Eye (tissue), 1 donor: Measurements from ENCODE around the gene THADA.
A peak's percentile ranks its signal among the peaks of the same experiment; 100 is the strongest.
"Not testable (repeated sequence)": the region's sequence is repeated elsewhere in the genome, so short reads cannot be mapped to it uniquely, and the experiment has no call there.

Source experiments
- DNase-seq: peaks from one replicate; pipeline ENCODE4 v3.0.0-alpha.2; 2015

The THADA gene, protein sequence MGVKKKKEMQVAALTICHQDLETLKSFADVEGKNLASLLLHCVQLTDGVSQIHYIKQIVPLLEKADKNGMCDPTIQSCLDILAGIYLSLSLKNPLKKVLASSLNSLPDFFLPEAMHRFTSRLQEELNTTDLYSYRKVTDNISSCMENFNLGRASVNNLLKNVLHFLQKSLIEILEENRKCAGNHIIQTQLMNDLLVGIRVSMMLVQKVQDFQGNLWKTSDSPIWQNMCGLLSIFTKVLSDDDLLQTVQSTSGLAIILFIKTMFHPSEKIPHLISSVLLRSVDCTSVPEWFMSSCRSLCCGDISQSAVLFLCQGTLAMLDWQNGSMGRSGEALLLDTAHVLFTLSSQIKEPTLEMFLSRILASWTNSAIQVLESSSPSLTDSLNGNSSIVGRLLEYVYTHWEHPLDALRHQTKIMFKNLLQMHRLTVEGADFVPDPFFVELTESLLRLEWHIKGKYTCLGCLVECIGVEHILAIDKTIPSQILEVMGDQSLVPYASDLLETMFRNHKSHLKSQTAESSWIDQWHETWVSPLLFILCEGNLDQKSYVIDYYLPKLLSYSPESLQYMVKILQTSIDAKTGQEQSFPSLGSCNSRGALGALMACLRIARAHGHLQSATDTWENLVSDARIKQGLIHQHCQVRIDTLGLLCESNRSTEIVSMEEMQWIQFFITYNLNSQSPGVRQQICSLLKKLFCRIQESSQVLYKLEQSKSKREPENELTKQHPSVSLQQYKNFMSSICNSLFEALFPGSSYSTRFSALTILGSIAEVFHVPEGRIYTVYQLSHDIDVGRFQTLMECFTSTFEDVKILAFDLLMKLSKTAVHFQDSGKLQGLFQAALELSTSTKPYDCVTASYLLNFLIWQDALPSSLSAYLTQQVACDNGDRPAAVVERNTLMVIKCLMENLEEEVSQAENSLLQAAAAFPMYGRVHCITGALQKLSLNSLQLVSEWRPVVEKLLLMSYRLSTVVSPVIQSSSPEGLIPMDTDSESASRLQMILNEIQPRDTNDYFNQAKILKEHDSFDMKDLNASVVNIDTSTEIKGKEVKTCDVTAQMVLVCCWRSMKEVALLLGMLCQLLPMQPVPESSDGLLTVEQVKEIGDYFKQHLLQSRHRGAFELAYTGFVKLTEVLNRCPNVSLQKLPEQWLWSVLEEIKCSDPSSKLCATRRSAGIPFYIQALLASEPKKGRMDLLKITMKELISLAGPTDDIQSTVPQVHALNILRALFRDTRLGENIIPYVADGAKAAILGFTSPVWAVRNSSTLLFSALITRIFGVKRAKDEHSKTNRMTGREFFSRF (N-terminal part only)

DNA sequence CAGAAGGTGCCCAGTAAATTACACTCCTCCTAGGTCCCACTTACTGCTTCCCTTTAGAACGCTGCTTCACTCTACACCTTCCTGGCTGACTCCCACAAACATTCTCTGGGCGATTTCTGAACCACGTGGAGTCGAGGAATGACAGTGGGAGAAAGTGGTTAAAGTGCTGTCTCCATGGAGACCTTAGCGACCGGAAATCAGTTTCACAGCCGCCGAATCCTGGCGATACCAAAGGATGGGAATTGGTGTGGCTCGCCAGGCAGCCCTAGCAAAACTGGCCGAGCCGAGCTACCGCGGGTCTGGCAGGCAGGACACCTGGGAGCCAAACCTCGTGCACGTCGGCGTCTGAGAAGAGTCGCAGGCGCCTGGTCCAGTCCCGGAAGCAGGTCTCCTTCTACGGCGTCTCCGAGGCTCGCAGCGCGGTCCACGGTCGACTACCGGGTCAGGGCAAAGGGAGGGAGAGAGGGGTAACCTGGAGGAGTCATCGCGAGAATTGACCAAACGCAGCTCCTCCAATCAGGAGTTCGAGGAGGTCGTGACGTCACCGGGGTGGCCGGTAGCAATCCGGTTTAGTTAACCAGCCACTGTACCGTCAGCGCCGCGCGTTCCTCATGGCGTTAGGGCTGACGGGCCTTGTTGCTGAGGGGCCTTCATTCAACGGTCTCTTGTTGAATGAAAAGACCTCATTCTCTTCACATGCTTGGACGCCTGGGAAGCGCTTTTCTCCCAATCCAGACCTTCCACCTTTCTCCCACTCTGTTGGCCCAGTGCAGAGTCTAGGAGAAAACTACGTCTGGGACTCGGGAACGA, at the start of gene THADA:
Gene THADA, minus strand, starts transcription at position 436 of the 810 bp plus-strand sequence. CDS start 3,646 bp downstream, outside the sequence.
- DNase-seq: peak; percentile 100

DNA sequence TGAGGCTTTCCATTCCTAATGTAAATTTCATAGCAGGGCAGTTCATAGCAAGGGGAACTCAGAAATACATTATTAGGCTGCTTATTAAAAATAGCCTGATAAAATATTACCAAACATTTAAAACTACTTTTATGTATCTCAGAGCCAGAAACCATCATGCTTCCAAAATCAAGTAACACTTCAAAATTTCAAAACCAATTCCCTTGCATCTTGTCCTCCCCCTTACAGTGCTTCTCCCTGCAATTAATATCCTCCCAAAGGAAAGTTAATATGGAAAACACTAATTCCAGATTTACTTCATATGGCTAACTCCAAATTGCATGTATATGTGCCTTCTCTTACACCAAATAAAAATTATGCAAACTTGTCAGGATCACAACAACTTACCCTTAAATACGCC, 47.8 kb upstream of the THADA start:
- no peak for DNase-seq

DNA sequence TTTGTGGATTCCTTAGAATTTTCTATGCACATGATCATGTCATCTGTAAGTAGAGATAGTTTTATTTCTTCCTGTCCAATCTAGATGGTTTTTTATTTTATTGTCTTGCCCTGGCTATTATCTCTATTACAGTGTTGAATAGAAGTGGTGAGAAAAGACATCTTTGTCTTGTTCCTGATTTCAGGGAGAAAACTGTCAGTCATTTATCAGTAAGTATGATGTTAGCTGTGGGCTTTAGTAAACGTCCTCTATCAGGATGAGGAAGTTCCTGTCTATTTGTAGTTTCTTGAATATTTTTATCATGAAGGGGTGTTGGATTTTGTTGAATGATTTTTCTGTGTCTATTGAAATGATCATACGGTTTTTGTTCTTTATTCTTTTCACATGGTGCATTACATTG, 46.5 kb upstream of the THADA start:
- DNase-seq: no peak

DNA sequence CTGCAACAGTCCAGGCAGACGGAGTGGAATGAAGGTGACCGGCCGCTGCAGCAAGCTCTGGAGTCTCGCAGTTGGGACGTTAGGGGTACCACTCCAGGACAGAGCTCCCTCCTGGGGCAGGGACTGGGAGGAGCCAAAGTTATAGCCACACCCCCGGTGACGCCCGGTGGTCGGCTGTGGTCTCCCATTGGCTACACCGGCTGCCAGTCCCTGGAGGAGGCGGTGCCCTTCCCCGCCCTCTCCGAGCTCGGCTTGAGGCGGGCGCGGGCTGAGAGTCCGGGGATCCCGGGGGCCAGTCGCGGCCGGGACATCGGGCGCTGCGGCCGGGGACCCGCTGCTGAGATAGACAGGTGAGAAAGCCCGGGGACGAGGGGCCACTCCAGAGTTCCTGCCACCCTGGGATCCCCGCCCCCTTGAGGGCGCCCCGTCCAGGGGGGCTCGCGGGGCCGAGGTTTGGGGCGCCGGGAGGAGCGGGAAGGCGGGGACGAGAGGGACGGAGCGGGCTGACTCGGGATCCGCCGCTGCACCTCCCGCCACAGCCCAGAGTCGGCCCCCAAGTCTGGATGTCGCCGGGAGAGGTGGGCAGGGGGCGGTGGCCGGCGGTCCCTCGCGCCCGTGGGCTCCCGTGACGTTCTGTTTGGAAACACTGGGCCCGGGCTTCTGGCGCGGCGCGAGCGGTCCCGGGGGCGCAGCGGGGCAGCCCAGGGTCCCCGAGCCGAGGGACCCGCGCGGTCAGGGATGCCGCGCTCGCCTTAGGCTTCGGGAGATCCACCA, 41.4 kb upstream of the THADA start, which contains the start of gene PLEKHH2:
Gene PLEKHH2, plus strand, starts transcription at position 231 of the 774 bp plus-strand sequence. CDS start 7,414 bp downstream, outside the sequence.
- peak; percentile 96 for DNase-seq

DNA sequence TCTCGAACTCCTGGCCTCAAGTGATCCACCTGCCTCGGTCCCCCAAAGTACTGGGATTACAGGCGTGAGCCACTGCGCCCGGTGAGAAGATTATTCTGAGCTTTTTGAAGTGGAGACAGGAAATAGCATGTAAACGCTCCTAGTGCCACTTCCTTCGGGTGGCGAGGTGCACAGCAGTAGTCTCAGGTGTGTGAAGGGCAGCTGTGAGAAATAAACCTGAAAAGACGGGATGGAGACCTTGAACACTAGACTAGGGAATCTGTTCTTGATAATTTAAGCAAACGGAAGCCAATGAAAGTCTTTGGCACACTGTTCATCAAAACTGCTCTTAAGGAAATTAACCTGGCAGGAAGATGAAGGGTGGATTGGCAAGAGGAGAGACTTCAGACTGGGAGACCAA, 40.8 kb upstream of the THADA start:
- no peak for DNase-seq

DNA sequence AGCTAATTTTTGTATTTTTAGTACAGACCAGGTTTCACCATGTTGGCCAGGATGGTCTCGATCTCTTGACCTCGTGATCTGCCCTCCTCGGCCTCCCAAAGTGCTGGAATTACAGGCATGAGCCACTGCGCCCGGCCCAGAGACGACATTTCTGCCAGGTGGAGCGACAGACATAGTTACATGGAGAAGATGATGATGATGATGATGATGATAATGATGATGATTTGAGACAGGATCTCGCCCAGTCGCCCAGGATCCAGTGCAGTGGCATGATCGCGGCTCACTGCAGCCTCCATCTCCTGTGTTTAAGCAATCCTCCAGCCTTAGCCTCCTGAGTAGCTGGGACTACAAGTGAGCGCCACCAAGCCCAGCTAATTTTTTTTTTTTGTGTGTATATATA, 40.3 kb upstream of the THADA start:
- DNase-seq: not testable (repeated sequence)

DNA sequence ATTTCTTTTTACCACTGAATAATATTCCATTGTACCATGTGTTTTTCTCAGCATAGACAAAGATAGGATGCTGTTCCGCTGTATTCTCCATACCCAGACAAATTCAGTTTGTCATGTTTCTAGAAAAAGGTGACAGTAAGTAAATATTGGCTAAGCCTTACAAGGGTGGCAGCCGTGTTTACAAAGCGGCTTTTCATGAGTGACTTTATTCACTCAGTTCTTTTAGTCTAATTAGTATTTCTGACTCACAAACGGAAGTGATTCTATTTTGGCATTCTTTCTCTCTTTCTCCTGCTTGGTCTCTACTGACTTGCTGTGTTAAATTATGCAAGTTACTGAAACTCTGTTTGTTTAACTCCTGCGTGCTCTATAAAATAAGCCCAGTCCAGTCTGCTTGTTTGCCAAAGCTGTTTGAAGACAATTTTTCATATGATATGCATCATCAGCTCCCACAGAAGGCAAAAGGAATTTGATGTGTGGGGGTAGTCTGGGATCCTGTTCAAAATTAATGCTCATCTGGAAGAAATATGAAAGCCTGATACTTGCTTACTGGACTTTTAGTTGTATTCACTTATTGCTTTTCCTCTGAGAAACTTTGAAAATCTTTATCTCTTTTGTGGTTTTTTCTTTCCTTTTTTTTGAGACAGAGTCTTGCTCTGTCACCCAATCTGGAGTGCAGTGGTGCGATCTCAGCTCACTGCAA, 38.9 kb upstream of the THADA start:
- peak; percentile 52 for DNase-seq

DNA sequence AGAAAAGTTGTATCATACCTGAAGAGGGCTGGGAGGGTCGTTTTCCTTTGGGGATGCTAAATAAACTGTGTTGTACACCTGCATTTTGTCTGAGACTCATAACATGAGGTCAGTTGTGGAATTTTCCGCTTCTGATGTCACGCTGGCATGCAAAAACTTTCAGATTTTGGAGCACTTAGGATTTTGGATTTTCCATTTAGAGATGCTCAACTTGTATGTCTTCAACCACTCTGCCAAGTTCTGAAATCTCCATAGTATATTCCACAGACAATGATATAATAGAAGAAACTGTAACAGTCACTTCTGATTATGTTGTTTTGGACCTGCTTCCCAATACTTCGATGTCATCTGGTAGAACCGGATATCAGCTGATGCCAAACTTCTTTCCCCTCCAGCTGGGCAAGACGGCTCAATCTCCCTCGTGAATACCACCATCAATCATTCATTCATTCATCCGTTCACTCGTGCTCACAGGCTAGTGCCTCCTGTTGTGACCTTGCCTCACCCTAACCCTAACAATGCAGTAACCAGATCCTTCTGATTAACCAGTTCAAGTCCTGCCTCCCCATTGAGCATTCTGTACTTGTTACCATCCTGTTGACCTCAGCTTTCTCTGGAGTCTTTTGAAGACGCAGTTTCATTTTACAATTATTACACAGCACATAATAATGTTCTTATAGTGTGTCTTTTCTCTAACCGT, 35.9 kb upstream of the THADA start:
- no peak for DNase-seq

DNA sequence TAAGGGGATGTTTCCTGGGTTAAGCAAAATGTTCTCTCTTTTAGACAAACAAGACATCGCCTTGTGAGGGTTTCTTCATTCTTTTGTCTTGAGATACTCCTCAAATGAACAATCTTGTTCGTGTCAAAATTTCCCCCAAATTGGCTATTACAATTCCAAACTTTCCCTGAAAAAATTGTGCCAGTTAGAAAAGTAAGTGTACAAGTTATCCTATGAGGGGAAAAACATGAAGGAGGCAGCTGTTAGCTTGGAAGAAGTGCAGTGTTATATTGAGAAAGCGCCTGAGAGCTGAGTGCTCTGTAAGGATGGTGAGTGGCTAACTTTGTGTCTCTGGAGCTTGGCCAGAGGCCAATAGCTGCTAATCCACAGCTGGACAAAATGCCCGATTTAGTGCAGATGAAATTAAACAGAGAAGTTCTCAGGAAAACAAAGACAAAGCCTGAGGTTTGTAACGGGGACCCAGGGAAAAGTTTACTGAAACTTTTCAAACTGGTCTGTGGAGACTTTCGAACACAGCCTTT, 27.2 kb upstream of the THADA start:
- DNase-seq: peak; percentile 68

DNA sequence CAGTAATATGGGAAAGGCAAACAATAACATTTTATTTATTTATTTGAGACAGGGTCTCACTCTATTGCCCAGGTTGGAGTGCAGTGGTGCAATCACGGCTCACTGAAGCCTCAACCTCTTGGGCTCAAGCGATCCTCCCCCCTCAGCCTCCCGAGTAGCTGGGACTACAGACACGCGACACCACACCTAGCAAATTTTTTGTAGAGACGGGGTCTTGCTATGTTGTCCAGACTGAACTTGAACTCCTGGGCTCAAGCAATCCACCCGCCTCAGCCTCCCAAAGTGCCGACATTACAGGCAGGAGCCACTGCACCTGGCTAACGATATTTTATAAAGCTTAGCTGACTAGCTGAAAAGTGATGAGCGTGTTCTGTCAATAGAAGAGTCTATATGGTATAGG, 23.7 kb upstream of the THADA start:
- no peak for DNase-seq

DNA sequence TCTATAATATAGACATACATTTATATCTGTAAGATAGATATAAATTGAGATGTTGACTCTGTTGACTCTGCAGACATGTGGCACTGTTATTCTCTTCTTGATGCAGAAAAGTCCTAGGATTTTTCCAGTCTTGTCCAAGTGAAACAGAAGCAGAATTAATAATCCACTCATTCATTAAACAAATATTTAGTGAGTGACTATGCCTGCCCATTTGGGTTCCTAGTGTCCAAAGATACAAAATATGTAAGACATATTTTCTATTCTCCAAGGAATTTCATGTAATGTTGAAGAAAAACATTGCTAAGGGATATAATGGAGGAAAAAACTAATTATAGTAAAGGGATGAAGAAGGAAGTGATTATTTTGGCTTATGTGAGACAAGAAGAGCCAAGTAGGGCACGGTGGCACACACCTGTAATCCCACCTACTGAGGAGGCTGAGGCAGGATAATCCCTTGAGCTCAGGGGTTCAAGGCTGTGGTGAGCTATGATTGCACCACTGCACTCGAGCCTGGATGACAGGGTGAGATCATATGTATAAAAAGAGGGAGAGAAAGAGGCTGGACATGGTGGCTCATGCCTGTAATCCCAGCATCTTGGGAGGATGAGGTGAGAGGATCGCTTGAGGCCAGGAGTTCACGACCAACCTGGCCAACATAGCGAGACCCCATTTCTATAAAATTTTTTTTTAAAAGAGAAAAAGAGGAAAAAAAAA, 21.3 kb upstream of the THADA start:
- DNase-seq: no peak

DNA sequence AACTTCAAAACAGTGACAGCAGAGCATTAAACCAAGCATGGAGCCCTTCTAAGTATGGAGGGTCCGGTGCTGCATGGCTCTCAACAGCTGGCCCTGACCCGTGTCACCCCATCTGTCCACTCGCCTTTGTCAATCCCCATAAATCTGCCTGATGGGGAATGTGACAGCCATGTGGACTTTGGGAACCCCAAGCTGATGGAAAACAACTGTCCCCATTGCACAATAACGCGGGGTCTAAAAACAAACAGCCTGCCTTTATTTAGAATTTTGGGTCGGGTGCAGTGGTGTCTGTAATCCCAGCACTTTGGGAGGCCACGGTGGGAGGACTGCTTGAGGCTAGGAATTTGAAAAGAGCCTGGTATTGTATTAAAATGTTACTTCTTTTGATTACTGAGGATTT, 17.1 kb upstream of the THADA start:
- no peak for DNase-seq

DNA sequence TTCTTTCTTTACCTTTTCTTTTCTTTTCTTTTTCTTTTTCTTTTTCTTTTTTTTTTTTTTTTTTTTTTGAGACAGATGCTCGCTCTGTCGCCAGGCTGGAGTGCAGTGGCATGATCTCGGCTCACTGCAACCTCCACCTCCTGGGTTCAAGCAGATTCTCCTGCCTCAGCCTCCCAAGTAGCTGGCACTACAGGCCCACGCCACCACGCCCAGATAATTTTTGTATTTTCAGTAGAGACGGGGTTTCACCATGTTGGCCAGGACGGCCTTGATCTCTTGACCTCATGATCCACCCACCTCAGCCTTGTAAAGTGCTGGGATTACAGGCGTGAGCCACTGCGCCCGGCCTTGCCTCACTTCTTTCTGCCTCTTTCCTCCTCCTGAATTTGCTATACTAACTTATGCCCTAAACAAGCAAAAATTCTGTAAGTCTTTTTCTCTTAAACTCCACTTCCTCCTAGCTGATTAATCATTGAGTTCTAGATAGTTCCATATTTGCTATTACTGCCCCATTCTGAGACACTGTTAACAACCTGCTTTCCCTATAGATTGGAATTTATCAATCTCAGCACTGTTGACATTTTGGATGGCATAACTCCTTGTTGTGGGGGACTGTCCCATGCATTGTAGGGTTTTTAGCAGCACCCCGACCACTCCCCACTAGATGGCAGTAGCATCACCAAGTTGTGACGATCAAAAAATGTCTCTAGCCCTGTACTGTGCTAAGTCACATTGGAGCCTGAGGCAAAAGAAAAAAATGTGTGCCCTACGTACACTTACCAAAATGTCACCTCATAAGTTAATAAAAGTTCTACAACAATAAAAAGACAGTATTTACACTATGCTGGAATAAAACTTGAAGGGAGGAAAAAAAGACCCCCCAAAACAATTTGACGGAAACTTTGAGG, 16.4 kb upstream of the THADA start:
- peak; percentile 90 for DNase-seq

DNA sequence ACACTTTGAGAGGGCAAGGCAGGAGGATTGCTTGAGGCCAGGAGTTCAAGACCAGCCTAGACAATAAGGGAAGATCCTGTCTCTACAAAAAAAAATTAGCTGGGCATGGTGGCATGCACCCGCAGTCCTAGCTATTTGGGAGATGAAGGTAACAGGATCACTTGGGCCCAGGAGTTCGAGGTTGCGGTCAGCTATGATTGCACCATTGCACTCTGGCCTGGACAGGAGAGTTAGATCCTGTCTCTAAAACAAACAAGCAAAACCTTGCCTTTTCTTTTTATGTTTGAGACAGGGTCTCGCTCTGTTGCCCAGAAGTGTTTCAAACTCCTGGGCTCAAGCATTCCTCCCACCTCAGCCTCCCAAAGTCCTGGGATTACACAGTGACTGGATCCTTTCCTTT, 14.5 kb upstream of the THADA start:
- no peak for DNase-seq

DNA sequence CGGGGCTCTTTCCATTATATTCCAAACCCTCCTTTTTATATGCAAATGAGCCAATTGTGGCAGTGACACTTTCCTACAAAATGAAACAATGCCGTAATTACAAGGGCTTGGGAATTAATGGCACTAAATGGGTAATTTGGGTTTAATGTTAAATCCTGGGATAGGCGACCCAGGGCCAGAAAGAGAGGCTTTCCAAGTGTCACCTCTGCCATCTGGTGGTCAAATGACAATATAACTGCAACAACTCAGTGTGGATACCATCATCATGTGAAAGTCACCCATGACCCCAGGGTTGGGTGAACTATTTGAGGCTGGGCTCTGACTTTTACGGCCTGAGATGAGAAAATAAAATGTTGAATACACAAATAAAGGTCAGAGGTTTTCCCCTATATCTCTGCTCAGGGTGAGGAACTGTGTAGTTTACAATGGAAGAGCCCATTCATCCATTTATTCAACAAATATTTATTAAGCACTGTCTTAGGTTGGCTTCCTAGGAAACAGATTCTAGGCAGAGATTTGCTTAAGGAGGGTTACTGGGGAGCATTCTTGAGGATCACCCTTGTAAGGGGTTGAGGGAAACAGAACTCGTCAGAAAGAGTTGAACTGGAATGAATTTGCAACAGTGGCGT, 13.6 kb upstream of the THADA start:
- peak; percentile 79 for DNase-seq

DNA sequence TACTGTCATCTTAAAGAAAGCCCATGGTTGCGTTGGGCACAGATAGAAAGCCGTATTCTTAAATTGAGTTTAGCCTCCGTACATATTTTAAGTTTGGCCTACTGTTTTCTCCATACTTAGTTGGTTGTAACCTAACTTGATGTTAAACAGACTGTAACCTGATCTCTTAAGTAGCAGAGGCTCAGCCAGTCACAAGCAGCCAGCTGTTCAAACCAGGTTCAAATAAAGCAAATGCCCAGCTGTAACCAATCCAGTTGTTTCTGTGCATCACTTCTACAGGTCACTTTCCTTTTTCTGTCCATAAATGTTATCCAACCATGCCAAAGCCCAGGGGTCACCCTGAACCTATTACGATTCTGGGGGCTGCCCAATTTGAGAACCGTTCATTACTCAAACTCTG, 10.0 kb upstream of the THADA start:
- DNase-seq: no peak

DNA sequence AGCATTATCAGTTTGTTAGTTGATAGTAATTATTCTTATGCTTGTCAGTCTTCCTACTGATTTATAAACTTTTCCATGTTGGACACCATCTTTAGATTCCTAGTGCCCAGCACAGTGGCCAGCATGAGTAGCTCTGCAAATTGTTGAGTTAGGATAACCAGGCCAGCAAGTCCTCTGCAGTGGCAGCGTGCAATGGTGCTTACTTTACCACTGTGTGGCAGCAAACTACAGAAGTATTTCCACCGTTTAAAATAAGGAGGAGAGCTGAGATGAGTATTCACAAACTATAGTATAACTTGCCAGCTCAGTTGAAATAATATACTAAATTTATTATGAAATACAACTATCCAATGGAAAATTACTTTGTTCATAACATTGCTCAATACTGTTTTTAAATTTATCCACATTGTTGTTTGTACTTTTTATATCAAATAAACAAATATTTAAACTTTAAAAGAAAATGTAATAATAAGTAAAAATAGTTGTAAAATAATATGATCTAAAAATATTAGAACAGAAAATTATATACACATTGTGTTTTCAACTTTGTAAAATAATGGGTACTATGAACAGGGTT, 9.3 kb upstream of the THADA start:
- peak; percentile 53 for DNase-seq
